GM12892 (cell line): ENCODE results near the gene SULT1A4.
"Not testable (repeated sequence)": the region's sequence is repeated elsewhere in the genome, so short reads cannot be mapped to it uniquely, and the experiment has no call there.

Experiments used
- POLR2A ChIP-seq: IDR thresholded peaks from 2 replicates; pipeline ENCODE4 v1.6.1; 2011; ENCODE audit warnings: low read depth, low read length, control low read depth
- POLR2AphosphoS5 ChIP-seq: IDR thresholded peaks from 2 replicates; pipeline ENCODE4 v1.6.1; 2011; ENCODE audit warnings: low read depth, low read length, control low read depth
- TAF1 ChIP-seq: IDR thresholded peaks from 2 replicates; pipeline ENCODE4 v1.6.1; 2011; ENCODE audit warnings: low read depth, mild to moderate bottlenecking, control low read depth, low read length, borderline replicate concordance

DNA sequence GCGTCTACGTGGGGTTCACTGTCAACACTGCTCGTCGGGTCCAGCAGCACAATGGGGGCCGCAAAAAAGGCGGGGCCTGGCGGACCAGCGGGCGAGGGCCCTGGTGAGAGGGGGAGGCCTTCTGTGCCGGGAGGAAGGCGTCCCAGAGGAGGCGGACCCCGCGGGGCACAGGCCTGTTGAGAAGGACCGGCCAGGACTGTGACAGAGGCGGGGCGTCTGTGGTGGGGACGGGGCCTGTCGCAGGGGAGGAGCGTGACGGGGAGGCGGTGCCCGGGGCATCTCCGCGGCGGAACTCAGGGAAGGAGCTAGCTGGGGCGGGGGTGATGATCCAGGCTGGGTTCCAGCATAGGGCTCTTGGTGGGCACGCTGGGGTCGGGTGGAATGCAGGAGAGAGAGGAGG, 4.9 kb upstream of the SULT1A4 start:
- not testable (repeated sequence) for TF ChIP-seq POLR2AphosphoS5, POLR2A, TAF1
